GM12878 (cell line): Measurements from ENCODE around the gene C3orf22. TPM values are rescaled to one million over a fixed set of nuclear protein-coding genes. Genes with fewer than 3 reads are reported as not detected.

Experiments
- ATAC-seq: fragments of 200-7000 bp; cut with Tn5 transposase; 3 replicates; pipeline ENCODE4 v1.9.1; 2020; ENCODE audit warnings: mild to moderate bottlenecking, moderate library complexity
- BruUV-seq: library from RNA; stranded (reverse); fragments of 400-500 nt; replicated peaks from 2 replicates; lab custom pipeline; 2021; lab: Mats Ljungman, UMichigan
- CTCF ChIA-PET: fragments of 300-600 bp; sonication (Branson Sonifier 250); formaldehyde crosslinking; extraction: SDS; loops from one replicate; lab custom pipeline; 2021; ENCODE audit warnings: inconsistent platforms; lab: Yijun Ruan, JAX
- POLR2A ChIA-PET: fragments of 350-600 bp; formaldehyde crosslinking; extraction: SDS; loops from one replicate; lab custom pipeline; 2021; ENCODE audit warnings: inconsistent platforms; lab: Charles Lee
- RAD21 ChIA-PET: fragments of 300-600 bp; sonication (Branson Sonifier 250); formaldehyde crosslinking; loops from one replicate; lab custom pipeline; 2023; ENCODE audit warnings: antibody characterized with exemption; ENCODE audit not compliant: unreplicated experiment; lab: Charles Lee
- SMC1A ChIA-PET: fragments of 300-600 bp; sonication (Branson Sonifier 250); formaldehyde crosslinking; loops from one replicate; lab custom pipeline; 2023; ENCODE audit not compliant: unreplicated experiment, uncharacterized antibody; lab: Charles Lee
- DNase-seq: peaks from one replicate; pipeline ENCODE4 v3.0.0-alpha.2; 2011; ENCODE audit warnings: low read depth, low spot score
- FAIRE-seq: peaks from 3 replicates; lab custom pipeline; 2011; peaks lifted over from hg19 to GRCh38; lab: Jason Lieb, UNC
- H2AFZ ChIP-seq: 2 replicates; pipeline ENCODE4 v1.6.0; 2011; ENCODE audit warnings: low read depth, low read length, control low read depth; ENCODE audit not compliant: control insufficient read depth
- H3K27ac ChIP-seq: 2 replicates; pipeline ENCODE4 v1.5.1; 2011; ENCODE audit warnings: control low read depth; ENCODE audit not compliant: control insufficient read depth, insufficient read depth
- H3K27me3 ChIP-seq, 2 experiments: replicated peaks in 1 of 2; 2 replicates each; pipeline versions ENCODE4 v1.6.0 to v1.6.1; 2011; ENCODE audit warnings: low read length in 1 of 2; ENCODE audit not compliant: control insufficient read depth in 2 of 2, insufficient read depth in 2 of 2
- H3K36me3 ChIP-seq, 2 experiments: 2 replicates each; pipeline ENCODE4 v1.5.1; 2011; ENCODE audit warnings: low read length in 1 of 2; ENCODE audit not compliant: control insufficient read depth in 2 of 2, insufficient read depth in 2 of 2
- H3K4me1 ChIP-seq: 2 replicates; pipeline ENCODE4 v1.6.1; 2011; ENCODE audit warnings: mild to moderate bottlenecking, low read length, moderate library complexity, mixed read lengths; ENCODE audit not compliant: control insufficient read depth, insufficient read depth
- H3K4me2 ChIP-seq: 2 replicates; pipeline ENCODE4 v1.6.0; 2011; ENCODE audit warnings: control low read depth; ENCODE audit not compliant: control insufficient read depth, insufficient read depth
- H3K4me3 ChIP-seq: fragments of 200-600 bp; sonication (generic); 2 replicates; pipeline ENCODE4 v1.5.1; 2016
- H3K79me2 ChIP-seq: 2 replicates; pipeline ENCODE4 v1.6.0; 2011; ENCODE audit warnings: low read length; ENCODE audit not compliant: control insufficient read depth, insufficient read depth
- H3K9ac ChIP-seq: 2 replicates; pipeline ENCODE4 v1.8.0; 2011; ENCODE audit warnings: low read length, control low read depth, mixed read lengths; ENCODE audit not compliant: control insufficient read depth, insufficient read depth
- H3K9me3 ChIP-seq: replicated peaks from 3 replicates; pipeline ENCODE4 v1.5.1; 2011; ENCODE audit warnings: mild to moderate bottlenecking, low read length; ENCODE audit not compliant: control insufficient read depth, insufficient read depth
- H4K20me1 ChIP-seq: 2 replicates; pipeline ENCODE4 v1.6.0; 2011; ENCODE audit not compliant: control insufficient read depth, insufficient read depth
- ASH2L ChIP-seq: fragments of 300-600, 200-600 bp; sonication (generic); IDR thresholded peaks from 2 replicates; pipeline ENCODE4 v1.6.1; 2017; ENCODE audit warnings: low read depth, mild to moderate bottlenecking, borderline replicate concordance
- CBFB ChIP-seq: IDR thresholded peaks from 2 replicates; pipeline ENCODE4 v1.6.1; 2016; ENCODE audit warnings: antibody characterized with exemption, low read depth
- GATAD2B ChIP-seq: fragments of 450-650 bp; conservative IDR thresholded peaks from 2 replicates; pipeline ENCODE4 v1.6.1; 2017; ENCODE audit warnings: low read depth, mild to moderate bottlenecking, moderate library complexity
- KAT2A ChIP-seq: conservative IDR thresholded peaks from 2 replicates; pipeline ENCODE4 v1.6.1; 2011; ENCODE audit warnings: low read depth, low read length; ENCODE audit not compliant: control insufficient read depth
- KLF5 ChIP-seq: fragments of 450-650 bp; IDR thresholded peaks from 2 replicates; pipeline ENCODE4 v1.6.1; 2014; ENCODE audit warnings: mild to moderate bottlenecking; ENCODE audit not compliant: partially characterized antibody
- MTA3 ChIP-seq: IDR thresholded peaks from 2 replicates; pipeline ENCODE4 v1.6.1; 2012; ENCODE audit warnings: low read length, inconsistent platforms, borderline replicate concordance
- NBN ChIP-seq: fragments of 450-650 bp; IDR thresholded peaks from 2 replicates; pipeline ENCODE4 v1.6.1; 2016
- NFIC ChIP-seq: IDR thresholded peaks from 2 replicates; pipeline ENCODE4 v1.6.1; 2012; ENCODE audit warnings: low read depth, mild to moderate bottlenecking, inconsistent platforms, low read length, moderate library complexity
- SPI1 ChIP-seq: IDR thresholded peaks from 2 replicates; pipeline ENCODE4 v1.6.1; 2011; ENCODE audit warnings: low read depth, mild to moderate bottlenecking, low read length, moderate library complexity, borderline replicate concordance; ENCODE audit not compliant: insufficient read depth
- TAF1 ChIP-seq: IDR thresholded peaks from 2 replicates; pipeline ENCODE4 v1.6.1; 2011; ENCODE audit warnings: mild to moderate bottlenecking, low read depth, low read length, borderline replicate concordance
- TBL1XR1 ChIP-seq: IDR thresholded peaks from 2 replicates; pipeline ENCODE4 v1.6.1; 2012; ENCODE audit warnings: low read depth, low read length, improper control_type of control experiment
- TCF12 ChIP-seq: IDR thresholded peaks from 2 replicates; pipeline ENCODE4 v1.6.1; 2011; ENCODE audit warnings: low read depth, mild to moderate bottlenecking, low read length
- WGBS: methylation state at CpG from one replicate; pipeline ENCODE4 v1.1.6; 2016; ENCODE audit warnings: low lambda C conversion rate; ENCODE audit not compliant: insufficient replicate concordance, insufficient coverage; ENCODE audit errors: missing lambda C conversion rate; 5-methylcytosine and 5-hydroxymethylcytosine counted together
- in situ Hi-C: fragments of 300-500 bp; cut with MboI; formaldehyde crosslinking; loops from 9 replicates; pipeline ENCODE4 v1.14.3; 2018; ENCODE audit warnings: mixed read lengths
- intact Hi-C: fragments of 100-400 bp; cut with micrococcal nuclease; formaldehyde crosslinking; loops from one replicate; pipeline ENCODE4 v1.14.2; 2022; ENCODE audit not compliant: unreplicated experiment
- polyA plus RNA-seq, 11 experiments: library from polyadenylated mRNA; depleted of rRNA in 4 of 11; unstranded in 6 of 11; stranded (reverse) in 5 of 11; fragments of >200 nt; fragmentation: Nextera tagmentation in 4 of 11; fragmentation: Illumina TruSeq in 1 of 11; extraction: Ambion mirVana in 4 of 11; extraction: Trizol in 1 of 11; gene quantifications; 1 replicate in 1 of 11; 2 replicates in 10 of 11; pipeline versions ENCODE4 v1.2.1 to v1.2.3, GENCODE V29; 2011 to 2016; ENCODE audit warnings: inconsistent platforms in 2 of 11, missing spikeins in 2 of 11, low read depth in 1 of 11
- total RNA-seq, 4 experiments: library from RNA; depleted of rRNA in 3 of 4; stranded (reverse); fragments of >200 nt in 3 of 4; fragmentation: Illumina TruSeq in 1 of 4; extraction: Trizol in 1 of 4; gene quantifications; 2 replicates each; pipeline versions ENCODE4 v1.2.1 to v1.2.3, GENCODE V29; 2013 to 2021
- TF ChIP-seq, protein P1 (sequence below): fragments of 450-650 bp; IDR thresholded peaks from 2 replicates; pipeline ENCODE4 v1.6.1; 2014; ENCODE audit warnings: mild to moderate bottlenecking
- TF ChIP-seq, protein P2 (sequence below): IDR thresholded peaks from 2 replicates; pipeline ENCODE4 v1.6.1; 2012; ENCODE audit warnings: low read depth, low read length, improper control_type of control experiment

C3orf22 gene
- total and polyA plus RNA-seq, 10 of the 15 experiments (the other 5 are each of a cell fraction or from before 2014, with no cell fraction given) = not detected

DNA sequence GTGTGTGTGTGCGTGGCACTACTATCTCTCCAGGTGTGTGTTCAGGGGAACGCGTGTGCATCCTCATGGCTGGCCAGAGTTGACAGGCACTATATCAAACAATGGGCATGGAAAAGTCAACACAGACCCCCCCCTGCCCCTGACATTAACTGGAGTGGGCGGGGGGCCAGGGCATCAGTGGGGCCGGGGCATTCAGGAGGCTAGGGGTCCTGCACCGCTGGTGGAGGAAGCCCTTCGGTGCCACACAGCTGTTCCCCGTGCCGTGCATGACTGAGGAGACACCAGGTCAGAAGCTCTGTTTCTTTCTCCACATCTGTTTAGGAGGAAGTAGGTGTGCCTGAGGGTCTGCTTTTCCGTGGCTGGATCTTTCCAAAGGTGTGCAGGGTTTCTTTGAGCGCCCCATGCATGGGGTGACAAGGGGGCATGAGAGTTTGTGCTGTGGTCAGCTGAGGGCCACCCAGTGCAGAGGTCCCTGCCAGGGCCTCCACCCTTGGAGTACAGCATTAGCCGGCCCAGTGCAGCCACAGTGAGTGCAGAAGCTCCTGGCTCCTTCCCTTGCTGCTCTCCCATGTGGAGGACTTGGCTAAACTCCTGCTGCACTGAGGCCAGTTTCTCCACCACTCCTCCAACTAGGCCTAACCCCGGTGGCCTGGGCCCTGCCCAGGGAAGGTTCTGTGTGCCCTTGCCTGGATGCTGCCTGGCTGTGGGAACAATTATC, 7.5 kb downstream of the C3orf22 start:
- Histone ChIP-seq H3K4me3 (no peak overlapping the region), H3K4me2 (no peak overlapping the region), H3K27me3 (peaks cover 3 to 8% of the 10 kb centered on the region in 2 experiments; a peak in 3 of 4 replicates), H3K79me2 (no peaks in the 10 kb centered on the region), H2AFZ (no peak overlapping the region), H3K27ac (no peak overlapping the region), H3K36me3 (no peaks in the 10 kb centered on the region), H3K9ac (no peak overlapping the region), H4K20me1 (no peaks in the 10 kb centered on the region), H3K4me1 (no peaks in the 10 kb centered on the region), H3K9me3 (no peaks in the 10 kb centered on the region)
- no TSS peak for BruUV-seq
- RAD21 ChIA-PET = no interaction called here
- ATAC-seq (no peak), FAIRE-seq (no peak), DNase-seq (no peak)
- intact Hi-C loops (no loop called here), in situ Hi-C loops (no loop called here)
- CTCF ChIA-PET = no interaction called here
- TF ChIP-seq GATAD2B (no peak), NBN (no peak), TAF1 (no peak), SPI1 (no peak), KAT2A (no peak), KLF5 (no peak), TBL1XR1 (no peak), MTA3 (no peak), ASH2L (no peak), TCF12 (no peak), CBFB (no peak), NFIC (no peak)
- TF ChIP-seq, protein P1, sequence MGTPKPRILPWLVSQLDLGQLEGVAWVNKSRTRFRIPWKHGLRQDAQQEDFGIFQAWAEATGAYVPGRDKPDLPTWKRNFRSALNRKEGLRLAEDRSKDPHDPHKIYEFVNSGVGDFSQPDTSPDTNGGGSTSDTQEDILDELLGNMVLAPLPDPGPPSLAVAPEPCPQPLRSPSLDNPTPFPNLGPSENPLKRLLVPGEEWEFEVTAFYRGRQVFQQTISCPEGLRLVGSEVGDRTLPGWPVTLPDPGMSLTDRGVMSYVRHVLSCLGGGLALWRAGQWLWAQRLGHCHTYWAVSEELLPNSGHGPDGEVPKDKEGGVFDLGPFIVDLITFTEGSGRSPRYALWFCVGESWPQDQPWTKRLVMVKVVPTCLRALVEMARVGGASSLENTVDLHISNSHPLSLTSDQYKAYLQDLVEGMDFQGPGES = no peak
- TF ChIP-seq, protein P2, sequence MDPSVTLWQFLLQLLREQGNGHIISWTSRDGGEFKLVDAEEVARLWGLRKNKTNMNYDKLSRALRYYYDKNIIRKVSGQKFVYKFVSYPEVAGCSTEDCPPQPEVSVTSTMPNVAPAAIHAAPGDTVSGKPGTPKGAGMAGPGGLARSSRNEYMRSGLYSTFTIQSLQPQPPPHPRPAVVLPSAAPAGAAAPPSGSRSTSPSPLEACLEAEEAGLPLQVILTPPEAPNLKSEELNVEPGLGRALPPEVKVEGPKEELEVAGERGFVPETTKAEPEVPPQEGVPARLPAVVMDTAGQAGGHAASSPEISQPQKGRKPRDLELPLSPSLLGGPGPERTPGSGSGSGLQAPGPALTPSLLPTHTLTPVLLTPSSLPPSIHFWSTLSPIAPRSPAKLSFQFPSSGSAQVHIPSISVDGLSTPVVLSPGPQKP = no peak
- SMC1A ChIA-PET = interaction anchor here (0.9 kb wide), 1 partner anchor 188 kb away, joined by 4 read pairs; no protein-coding TSS in a partner anchor
- 33% methylated on average over 11 of the region's 13 CpGs for WGBS
- POLR2A ChIA-PET = no interaction called here
